Kidney capillary endothelial cell (primary cell): ENCODE data around the gene KCNH5.

Experiments
- DNase-seq: peaks from one replicate; pipeline ENCODE4 v3.0.0-alpha.2; 2018; ENCODE audit warnings: low spot score

KCNH5 gene

GRCh38 chr14:62988967-62989366 is 56.3 kb downstream of the KCNH5 start:
- no peak for DNase-seq

- no peak for DNase-seq
These were observed 61.4 kb downstream of the KCNH5 start for GRCh38 chr14:62983821-62984220.

GRCh38 chr14:62980693-62981092 is 64.6 kb downstream of the KCNH5 start:
- no peak for DNase-seq

- DNase-seq, result no peak
These were observed 87.7 kb downstream of the KCNH5 start for GRCh38 chr14:62957562-62957961.

- no peak for DNase-seq
These were observed 88.8 kb downstream of the KCNH5 start for GRCh38 chr14:62956413-62956812.

- DNase-seq, result no peak
These were observed 91.1 kb downstream of the KCNH5 start for GRCh38 chr14:62954165-62954564.

- no peak for DNase-seq
These were observed 93.0 kb downstream of the KCNH5 start for GRCh38 chr14:62952226-62952625.

GRCh38 chr14:62947301-62947700 is 98.0 kb downstream of the KCNH5 start:
- no peak for DNase-seq

GRCh38 chr14:62946221-62946620 is 99.0 kb downstream of the KCNH5 start:
- no peak for DNase-seq

- no peak for DNase-seq
These were observed 102.1 kb downstream of the KCNH5 start for GRCh38 chr14:62943202-62943601.

- no peak for DNase-seq
These were observed 105.3 kb downstream of the KCNH5 start for GRCh38 chr14:62939970-62940369.

GRCh38 chr14:62938778-62939177 is 106.5 kb downstream of the KCNH5 start:
- DNase-seq, result no peak

- no peak for DNase-seq
These were observed 110.8 kb downstream of the KCNH5 start for GRCh38 chr14:62934439-62934838.

GRCh38 chr14:62921466-62921865 is 123.8 kb downstream of the KCNH5 start:
- no peak for DNase-seq

GRCh38 chr14:62916551-62916950 is 128.7 kb downstream of the KCNH5 start:
- no peak for DNase-seq

- DNase-seq, result no peak
These were observed 130.4 kb downstream of the KCNH5 start for GRCh38 chr14:62914873-62915272.

- no peak for DNase-seq
These were observed 131.2 kb downstream of the KCNH5 start for GRCh38 chr14:62914025-62914424.

- DNase-seq, result no peak
These were observed 136.8 kb downstream of the KCNH5 start for GRCh38 chr14:62908506-62908905.

- no peak for DNase-seq
These were observed 139.7 kb downstream of the KCNH5 start for GRCh38 chr14:62905566-62905965.

GRCh38 chr14:62897771-62898170 is 147.5 kb downstream of the KCNH5 start:
- no peak for DNase-seq

GRCh38 chr14:62896932-62897456 is 148.3 kb downstream of the KCNH5 start:
- no peak for DNase-seq

- no peak for DNase-seq
These were observed 150.5 kb downstream of the KCNH5 start for GRCh38 chr14:62894736-62895135.

GRCh38 chr14:62889364-62889763 is 155.9 kb downstream of the KCNH5 start:
- DNase-seq, result no peak

- DNase-seq, result no peak
These were observed 158.8 kb downstream of the KCNH5 start for GRCh38 chr14:62886461-62886860.

- no peak for DNase-seq
These were observed 159.8 kb downstream of the KCNH5 start for GRCh38 chr14:62885451-62885850.
